Activated T-helper 1 cell treated with anti-CD3 and anti-CD28 coated beads, Interleukin-2, amount 50 U/mL, for 16 hours (primary cell): ENCODE measurements around the gene ZFP36.

Source experiments
- DNase-seq, 2 donors: peaks; one replicate each; pipeline ENCODE4 v3.0.0-alpha.2; 2020; ENCODE audit warnings: low read depth in 1 of 2, low spot score in 1 of 2

ZFP36 gene

DNA sequence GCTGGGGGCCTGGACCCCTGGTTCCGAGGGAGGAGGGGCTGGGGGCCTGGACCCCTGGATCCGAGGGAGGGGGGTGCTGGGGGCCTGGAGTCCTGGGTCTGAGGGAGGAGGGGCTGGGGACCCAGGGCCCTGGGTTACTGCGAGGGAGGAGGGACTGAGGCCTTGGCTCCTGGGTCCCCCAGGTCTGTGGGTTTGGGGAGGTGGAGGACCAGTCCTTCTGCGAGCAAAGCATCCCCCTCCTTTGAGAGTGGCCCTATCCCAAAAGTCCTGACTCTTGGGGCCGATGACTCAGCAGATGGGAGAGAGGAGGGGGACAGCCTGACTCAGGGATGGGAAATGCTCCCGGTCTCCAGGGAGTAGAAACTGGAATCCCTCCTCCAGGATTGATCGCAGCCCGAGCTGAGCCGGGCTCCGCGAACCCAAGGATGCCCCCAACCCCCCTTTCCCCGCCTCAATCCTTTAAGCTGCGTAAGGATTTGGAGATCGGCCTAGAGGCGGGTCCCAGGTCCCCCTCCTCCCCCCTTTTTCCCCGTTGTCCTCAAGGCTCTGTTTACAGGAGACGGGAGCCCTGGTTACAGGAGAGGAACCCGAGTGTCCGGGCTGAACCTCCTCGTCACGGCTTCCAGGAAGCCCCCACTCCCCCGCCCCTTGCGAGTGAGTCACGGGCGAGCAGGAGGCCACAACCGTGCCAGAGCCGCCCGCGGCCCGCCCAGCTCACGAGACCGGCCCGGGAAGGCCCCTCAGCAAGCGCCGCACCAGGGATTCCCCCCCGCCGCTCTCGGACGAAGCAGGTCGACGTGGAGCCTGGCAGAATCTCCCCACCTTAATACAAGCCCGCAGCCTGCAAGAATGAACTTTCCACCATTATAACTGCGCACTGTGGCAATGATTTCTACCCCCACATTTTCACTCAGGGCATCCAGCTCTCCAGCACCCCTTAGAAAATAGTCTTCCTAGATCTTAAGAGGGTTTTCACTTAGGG is 3.0 kb upstream of the ZFP36 start:
- DNase-seq: peak; percentile 87 to 95

DNA sequence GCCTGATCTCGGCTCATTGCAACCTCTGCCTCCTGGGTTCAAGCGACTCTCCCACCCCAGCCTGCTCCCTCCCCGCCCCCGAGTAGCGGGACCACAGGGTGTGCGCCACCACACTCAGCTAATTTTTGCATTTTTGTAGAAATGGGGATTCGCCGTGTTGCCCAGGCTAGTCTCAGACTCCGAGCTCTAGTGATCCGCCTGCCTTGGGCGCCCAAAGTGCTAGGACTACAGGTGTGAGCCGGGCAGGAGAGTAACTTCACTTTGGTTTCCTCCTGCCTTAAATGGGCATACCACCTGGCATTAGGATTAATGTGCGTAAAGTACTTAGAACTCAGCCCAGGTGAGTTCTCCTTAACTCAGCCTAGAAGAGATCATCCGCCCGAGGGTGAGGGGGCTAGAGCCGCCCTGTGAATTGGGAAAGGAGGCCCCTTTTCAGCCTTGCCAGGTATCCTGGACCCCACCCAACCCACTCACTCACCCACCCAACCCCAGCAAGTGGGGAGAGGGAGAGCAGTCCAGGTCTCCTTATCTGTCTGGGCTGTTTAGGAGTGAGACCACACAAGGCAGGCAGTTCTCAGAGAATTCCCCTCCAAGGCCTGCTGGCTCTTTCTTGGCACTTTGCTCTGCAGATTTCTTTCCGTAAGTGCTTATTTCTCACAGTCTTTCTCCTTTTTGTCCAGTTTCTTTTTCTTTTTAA is 1.2 kb upstream of the ZFP36 start:
- DNase-seq: no peak

DNA sequence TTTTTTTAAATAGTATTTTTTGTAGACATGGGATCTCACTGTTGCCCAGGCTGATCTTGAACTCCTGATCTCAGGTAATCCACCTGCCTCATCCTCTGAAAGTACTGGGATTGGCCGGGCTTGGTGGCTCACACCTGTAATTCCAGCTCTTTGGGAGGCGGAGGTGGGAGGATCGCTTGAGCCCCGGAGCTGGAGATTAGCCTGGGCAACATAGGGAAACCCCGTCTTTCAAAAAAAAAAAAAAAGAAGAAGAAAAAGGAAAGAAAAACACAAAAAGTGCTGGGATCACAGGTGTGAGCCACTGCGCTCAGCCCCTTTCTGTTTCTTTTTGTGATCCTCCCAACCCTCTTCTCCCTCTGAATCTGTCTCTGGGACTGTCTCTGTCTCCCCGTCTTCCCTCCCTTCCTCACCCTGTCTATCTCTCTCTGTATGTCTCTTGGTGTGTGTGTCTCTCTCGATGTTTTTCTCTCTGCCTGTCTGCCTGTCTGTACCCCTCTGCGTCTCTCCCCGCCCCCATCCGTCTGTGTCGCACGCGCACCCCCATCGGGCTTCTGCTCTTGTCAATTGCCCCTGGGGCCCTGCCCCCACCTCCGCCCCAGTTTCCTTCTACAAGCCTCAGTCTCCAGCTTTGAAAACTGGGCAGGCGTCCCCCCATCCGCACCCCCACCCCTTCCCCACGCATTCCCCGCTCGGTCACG is 540 bp upstream of the ZFP36 start:
- peak; percentile 70 to 80 for DNase-seq

DNA sequence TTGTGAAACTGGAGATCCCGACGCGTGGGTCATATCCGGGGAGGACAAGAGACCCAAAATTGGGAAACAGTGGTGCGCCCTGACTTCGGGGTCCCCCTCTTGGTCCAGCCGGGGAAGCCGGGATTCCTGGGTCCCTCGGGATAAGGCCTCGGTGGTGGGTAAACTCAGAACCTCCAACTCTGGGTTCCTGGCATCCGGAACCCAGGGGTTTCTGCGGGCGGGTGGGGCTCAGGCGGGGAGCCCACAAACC is 688 bp downstream of the ZFP36 start:
- no peak for DNase-seq

DNA sequence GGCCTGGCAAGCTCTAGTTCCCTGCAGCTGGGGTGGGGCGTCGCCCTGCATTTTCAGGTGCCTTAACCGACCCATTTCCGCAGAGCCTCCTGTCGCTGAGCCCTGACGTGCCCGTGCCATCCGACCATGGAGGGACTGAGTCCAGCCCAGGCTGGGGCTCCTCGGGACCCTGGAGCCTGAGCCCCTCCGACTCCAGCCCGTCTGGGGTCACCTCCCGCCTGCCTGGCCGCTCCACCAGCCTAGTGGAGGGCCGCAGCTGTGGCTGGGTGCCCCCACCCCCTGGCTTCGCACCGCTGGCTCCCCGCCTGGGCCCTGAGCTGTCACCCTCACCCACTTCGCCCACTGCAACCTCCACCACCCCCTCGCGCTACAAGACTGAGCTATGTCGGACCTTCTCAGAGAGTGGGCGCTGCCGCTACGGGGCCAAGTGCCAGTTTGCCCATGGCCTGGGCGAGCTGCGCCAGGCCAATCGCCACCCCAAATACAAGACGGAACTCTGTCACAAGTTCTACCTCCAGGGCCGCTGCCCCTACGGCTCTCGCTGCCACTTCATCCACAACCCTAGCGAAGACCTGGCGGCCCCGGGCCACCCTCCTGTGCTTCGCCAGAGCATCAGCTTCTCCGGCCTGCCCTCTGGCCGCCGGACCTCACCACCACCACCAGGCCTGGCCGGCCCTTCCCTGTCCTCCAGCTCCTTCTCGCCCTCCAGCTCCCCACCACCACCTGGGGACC is 1.2 kb downstream of the ZFP36 start:
- peak; percentile 48 to 58 for DNase-seq

DNA sequence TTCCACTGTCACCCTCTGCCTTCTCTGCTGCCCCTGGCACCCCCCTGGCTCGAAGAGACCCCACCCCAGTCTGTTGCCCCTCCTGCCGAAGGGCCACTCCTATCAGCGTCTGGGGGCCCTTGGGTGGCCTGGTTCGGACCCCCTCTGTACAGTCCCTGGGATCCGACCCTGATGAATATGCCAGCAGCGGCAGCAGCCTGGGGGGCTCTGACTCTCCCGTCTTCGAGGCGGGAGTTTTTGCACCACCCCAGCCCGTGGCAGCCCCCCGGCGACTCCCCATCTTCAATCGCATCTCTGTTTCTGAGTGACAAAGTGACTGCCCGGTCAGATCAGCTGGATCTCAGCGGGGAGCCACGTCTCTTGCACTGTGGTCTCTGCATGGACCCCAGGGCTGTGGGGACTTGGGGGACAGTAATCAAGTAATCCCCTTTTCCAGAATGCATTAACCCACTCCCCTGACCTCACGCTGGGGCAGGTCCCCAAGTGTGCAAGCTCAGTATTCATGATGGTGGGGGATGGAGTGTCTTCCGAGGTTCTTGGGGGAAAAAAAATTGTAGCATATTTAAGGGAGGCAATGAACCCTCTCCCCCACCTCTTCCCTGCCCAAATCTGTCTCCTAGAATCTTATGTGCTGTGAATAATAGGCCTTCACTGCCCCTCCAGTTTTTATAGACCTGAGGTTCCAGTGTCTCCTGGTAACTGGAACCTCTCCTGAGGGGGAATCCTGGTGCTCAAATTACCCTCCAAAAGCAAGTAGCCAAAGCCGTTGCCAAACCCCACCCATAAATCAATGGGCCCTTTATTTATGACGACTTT is 2.0 kb downstream of the ZFP36 start:
- no peak for DNase-seq

DNA sequence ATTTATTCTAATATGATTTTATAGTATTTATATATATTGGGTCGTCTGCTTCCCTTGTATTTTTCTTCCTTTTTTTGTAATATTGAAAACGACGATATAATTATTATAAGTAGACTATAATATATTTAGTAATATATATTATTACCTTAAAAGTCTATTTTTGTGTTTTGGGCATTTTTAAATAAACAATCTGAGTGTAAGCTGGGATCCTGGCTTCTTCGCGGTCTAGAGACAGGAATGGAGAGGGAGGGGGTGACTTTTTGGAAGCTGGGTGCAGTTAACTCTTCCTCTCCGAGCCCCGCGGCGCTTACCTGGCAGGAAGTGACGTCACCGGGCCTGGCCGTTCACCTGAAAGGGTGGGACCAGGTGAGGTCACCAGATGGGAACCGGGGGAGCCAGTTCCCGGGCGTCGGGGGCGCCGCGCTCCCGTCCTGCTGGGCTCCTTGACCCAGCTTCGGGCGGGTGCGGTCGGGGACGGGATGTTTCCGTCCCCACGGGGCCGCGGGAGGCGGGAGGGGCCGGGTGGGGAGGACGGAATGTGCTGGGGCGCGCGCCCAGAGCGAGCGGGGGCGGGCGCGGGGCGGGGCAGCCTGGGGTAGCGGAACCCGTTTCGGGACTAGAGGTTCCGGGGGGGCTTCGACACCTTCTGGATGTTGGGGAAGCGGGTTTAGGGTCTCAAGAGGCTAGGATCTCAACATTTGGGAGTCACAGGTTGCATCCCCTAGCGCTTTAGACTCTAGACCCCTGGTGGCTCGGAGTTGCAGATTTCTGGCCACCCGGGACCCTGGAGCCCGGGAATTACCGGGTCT is 2.8 kb downstream of the ZFP36 start:
- DNase-seq: peak; percentile 63 to 67

DNA sequence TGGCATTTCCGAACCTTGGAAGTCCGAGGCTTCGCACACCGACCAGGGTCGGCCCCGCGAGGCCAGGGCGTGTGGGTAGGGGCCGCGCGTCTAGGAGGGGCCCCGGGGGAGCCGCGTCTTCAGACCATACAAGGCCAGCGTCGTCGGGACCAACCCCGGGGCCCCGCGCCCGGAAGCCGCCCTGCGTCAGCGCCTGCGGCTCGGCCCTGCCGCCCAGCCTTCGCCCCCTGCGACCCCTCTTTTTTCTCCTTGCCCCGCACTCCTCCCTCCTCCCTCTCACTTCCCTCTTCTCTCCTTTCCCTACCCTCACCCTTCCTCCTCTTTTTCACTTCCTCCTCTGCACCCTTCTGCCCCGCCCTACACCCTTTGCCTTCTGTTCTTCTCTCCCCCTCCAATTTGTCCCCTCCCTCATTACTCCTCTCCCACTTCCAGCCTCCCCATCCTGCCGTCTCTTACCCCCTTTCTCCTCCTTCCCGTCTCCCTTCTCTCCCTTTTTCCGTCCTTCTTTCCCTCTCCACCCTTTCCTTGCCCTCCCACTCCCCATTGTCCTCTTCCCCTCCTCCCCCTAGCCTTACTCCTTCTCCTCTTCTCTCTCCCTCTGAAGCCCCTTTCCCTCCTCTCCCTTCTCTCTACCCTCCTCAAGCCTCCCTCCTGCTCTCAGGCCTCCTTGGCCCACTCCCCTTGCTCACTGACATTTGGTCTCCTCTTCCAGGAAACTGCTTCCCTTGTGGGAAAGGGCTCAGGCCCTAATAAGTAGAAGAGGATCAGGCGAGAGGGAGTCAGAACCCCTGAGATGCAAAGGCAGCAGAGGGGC is 3.6 kb downstream of the ZFP36 start:
- peak in 1 of 2 donors; percentile 61 for DNase-seq

DNA sequence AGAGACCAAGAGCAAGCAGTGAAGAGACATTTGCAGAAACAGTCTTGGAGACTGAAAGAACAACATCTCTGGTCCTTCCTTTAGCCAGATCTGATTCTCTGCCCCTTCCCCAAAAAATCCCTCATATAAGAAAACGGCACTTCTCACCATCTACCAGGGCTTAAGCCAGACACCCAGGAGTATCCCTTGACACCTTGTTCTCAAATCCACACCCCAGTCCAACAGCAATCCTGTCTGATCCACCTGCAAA is 4.1 kb downstream of the ZFP36 start:
- no peak for DNase-seq

DNA sequence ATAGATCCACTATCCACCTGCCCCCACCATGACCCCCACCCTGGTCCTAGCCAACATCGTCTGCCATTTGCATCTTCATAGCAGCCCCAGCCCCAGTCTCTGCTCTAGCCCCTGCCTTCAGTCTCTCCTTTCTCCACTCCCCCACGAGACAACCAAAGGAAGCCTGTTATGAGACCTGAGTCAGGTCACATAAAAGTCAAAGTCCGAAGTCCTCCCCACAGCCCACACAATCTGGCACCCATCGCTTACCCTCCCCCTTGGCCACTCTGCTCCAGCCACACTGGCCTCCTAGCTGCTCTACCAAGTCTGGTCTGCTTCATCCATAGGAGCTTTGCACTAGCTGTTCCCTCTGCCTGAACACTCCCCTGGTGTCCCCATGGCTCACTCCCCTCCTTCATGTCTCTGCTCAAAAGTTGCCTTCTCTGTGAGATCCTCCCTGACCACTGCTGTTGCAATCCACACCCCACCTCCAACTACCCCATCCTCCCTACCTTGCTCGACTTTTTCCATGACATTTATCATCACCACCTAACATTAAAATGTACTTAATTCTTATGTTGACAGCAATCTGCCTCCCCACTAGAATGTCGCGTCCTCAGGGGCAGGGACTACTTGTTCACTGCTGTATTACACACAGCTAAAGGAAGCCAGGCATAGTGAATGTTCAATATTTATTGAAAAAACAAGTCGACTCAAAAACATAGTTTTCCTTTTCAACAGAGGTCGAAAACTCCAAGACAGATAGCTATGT is 4.6 kb downstream of the ZFP36 start:
- no peak for DNase-seq

DNA sequence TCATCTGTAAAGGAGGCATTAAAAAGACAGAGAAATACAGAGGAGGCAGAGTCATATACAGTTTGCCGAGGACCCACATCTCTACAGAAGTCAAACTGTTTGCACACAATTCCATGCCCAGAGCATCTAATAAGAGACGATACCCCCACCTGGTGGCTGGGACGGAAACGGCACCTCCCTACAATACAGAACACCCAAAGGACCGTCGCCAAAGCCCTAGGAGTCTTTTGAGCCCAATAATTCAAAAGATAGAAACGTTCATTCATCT is 5.1 kb downstream of the ZFP36 start:
- DNase-seq: peak; percentile 74 to 83

DNA sequence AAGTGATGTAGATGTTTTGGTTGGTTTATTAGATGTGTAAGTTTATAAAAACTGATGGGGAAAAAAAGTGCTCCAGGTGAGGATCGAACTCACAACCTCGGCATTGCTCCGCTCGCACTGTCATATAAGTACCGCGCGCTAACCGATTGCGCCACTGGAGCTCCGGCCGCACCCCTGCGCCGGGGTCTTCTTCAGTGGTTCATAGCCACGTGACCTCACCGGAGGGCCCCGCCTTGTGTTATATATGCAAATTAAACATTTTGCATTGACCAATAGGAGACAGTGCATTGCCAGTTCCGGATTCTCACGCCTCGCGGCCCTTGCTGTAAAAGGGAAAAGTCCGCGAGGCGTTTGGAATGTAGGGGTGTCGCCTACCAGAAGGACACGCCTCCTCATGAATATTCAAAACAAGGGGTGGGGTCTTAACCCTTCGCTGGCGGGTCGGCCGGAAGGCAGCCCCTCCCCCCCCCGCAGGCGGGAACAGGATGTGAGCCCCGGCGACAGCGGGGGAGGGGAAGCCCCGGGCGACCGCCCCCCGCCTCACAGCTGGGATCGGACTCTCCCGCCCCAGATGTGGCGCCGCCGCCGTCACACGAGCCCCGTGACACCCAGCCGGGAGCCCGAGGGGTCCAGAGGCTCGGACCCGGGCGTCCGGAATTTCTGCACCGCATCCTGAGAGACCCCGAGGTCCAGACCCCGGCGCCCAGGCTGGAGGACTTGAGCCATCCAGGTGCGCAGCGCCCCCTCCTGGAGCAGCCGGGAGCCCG is 5.6 kb downstream of the ZFP36 start, which contains the start of gene PLEKHG2:
Gene PLEKHG2, plus strand, starts transcription at position 570 of the 767 bp plus-strand sequence. CDS start 1,418 bp downstream, outside the sequence.
- peak; percentile 96 to 98 for DNase-seq

DNA sequence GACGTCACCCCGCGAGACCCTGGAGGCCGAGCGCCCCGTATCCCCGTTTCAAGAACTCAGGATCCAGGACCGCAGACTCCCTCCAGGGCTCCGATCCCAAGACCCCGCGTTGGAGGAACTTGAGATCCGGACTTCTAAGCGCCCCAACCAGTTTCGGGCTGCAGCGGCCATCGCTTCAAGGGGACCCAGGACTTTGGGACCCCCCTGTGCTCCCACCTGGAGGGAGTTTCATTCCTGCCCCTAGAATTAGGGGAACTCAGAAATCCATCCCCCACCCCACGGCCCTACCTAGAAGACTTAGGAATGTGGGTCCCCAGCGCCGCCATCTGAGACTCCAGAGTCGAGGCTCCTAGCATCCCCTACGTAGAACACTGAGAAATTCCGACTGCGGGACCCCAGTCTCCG is 6.2 kb downstream of the ZFP36 start:
- no peak for DNase-seq

DNA sequence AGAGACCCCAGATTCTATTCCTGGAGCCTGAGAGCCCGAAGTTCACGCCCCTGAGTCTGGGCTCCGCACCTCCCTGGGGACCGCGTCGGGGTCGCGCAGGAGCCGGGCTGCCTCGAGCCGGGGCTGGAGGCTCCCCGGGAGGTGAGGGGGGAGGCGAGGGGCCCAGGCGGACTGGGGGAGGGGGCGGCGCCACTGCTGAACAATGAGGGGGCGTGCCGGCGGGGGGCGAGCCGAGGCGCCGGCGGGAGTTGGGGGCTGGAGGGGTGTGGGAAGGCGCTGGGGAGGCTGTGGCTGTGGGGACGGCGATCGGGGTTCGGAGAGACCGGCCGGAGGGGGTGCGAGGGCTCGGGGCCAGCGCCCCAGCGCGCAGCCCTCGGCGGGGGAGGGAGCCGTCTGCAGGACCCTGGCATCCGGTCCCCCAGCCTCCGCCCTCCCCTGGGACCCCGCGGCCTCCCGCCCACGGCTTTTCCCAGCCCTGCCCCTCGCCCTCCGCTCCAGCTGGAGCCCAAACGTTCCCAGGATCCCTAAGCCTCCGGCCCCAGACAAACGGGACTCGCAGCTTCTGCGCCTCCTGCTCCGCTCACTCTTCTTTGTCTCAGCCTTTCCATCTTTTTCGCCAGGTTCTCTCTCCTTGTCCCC is 6.7 kb downstream of the ZFP36 start:
- DNase-seq: no peak

DNA sequence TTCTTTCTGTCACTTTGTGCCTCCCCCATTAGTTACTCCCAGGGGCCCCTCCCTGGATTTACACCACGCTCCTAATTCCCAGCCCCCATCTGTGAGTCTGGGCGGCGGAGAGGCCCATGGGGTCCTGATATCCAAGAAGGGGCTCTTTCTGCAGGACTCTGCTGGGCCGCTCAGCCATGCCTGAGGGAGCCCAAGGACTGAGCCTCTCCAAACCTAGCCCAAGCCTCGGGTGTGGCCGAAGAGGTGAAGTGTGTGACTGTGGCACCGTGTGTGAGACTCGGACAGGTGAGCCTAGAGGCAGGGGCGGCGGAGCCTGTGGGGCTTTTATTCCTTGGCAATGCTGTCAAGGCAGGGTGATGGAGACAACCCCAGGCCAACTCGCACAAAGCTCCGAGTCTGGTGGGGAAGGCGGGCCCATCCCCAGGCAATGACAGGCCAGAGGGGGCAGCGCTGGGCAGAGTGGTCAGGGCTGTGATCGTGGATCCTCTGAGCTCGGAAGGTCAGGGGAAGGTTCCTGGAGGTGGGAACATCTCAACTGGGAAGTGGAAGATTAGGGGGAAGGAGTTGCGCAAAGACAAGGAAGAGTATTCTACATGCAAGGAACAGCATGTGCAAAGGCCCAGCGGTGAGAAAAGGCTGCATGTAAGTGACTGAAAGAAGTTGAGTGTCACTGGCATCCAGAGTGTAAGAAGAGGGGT is 7.4 kb downstream of the ZFP36 start:
- DNase-seq: no peak
